HCEC 1CT (cell line): ENCODE data around the gene CPEB2.
A peak's percentile ranks its signal among the peaks of the same experiment; 100 is the strongest.
"Not testable (repeated sequence)": the region's sequence is repeated elsewhere in the genome, so short reads cannot be mapped to it uniquely, and the experiment has no call there.

Experiments used
- DNase-seq: peaks from one replicate; pipeline ENCODE4 v3.0.0-alpha.2; 2017

CPEB2 gene

GRCh38 chr4:15063341-15063740 is 61.1 kb downstream of the CPEB2 start:
- no peak for DNase-seq

GRCh38 chr4:15065516-15065915 is 63.2 kb downstream of the CPEB2 start:
- no peak for DNase-seq

- DNase-seq = no peak
These were observed 63.9 kb downstream of the CPEB2 start for GRCh38 chr4:15066140-15066539.

GRCh38 chr4:15068298-15068697 is 66.0 kb downstream of the CPEB2 start:
- no peak for DNase-seq

GRCh38 chr4:15075875-15076274 is 73.6 kb downstream of the CPEB2 start:
- no peak for DNase-seq

GRCh38 chr4:15077969-15078368 is 75.7 kb downstream of the CPEB2 start:
- DNase-seq = peak; percentile 85

GRCh38 chr4:15078682-15079642 is 76.7 kb downstream of the CPEB2 start:
- DNase-seq = peak; percentile 69

- DNase-seq = no peak
These were observed 82.5 kb downstream of the CPEB2 start for GRCh38 chr4:15084780-15085179.

GRCh38 chr4:15085762-15086161 is 83.5 kb downstream of the CPEB2 start:
- not testable (repeated sequence) for DNase-seq

- not testable (repeated sequence) for DNase-seq
These were observed 84.0 kb downstream of the CPEB2 start for GRCh38 chr4:15086259-15086658.

- no peak for DNase-seq
These were observed 86.2 kb downstream of the CPEB2 start for GRCh38 chr4:15088394-15089035.

- no peak for DNase-seq
These were observed 87.7 kb downstream of the CPEB2 start for GRCh38 chr4:15089979-15090378.

- no peak for DNase-seq
These were observed 98.1 kb downstream of the CPEB2 start for GRCh38 chr4:15100380-15100779.

- peak; percentile 51 for DNase-seq
These were observed 98.9 kb downstream of the CPEB2 start for GRCh38 chr4:15100994-15101695.

GRCh38 chr4:15104825-15105224 is 102.5 kb downstream of the CPEB2 start:
- peak; percentile 51 for DNase-seq

GRCh38 chr4:15106399-15106798 is 104.1 kb downstream of the CPEB2 start:
- DNase-seq = no peak

- DNase-seq = no peak
These were observed 107.3 kb downstream of the CPEB2 start for GRCh38 chr4:15109600-15109999.

GRCh38 chr4:15110120-15110571 is 107.9 kb downstream of the CPEB2 start:
- DNase-seq = no peak

- DNase-seq = no peak
These were observed 114.3 kb downstream of the CPEB2 start for GRCh38 chr4:15116509-15117079.

GRCh38 chr4:15117270-15117946 is 115.1 kb downstream of the CPEB2 start:
- no peak for DNase-seq

GRCh38 chr4:15118292-15118691 is 116.0 kb downstream of the CPEB2 start:
- DNase-seq = no peak
